Uterus (tissue), 2 donors: ENCODE measurements around the gene VIT.

ENCODE experiments used
- CTCF ChIP-seq, 4 experiments: fragments of 200-600 bp in 2 of 4; fragments of 450-650 bp in 2 of 4; sonication (generic) in 2 of 4; IDR thresholded peaks; one replicate each; pipeline ENCODE4 v1.5.1; 2016 to 2019; ENCODE audit warnings: antibody characterized with exemption in 4 of 4, mild to moderate bottlenecking in 2 of 4, moderate library complexity in 1 of 4
- POLR2A ChIP-seq, 2 donors: fragments of 450-650 bp; IDR thresholded peaks; one replicate each; pipeline ENCODE4 v1.6.1; 2016; ENCODE audit warnings: antibody characterized with exemption in 2 of 2, mild to moderate bottlenecking in 1 of 2, moderate library complexity in 1 of 2

DNA sequence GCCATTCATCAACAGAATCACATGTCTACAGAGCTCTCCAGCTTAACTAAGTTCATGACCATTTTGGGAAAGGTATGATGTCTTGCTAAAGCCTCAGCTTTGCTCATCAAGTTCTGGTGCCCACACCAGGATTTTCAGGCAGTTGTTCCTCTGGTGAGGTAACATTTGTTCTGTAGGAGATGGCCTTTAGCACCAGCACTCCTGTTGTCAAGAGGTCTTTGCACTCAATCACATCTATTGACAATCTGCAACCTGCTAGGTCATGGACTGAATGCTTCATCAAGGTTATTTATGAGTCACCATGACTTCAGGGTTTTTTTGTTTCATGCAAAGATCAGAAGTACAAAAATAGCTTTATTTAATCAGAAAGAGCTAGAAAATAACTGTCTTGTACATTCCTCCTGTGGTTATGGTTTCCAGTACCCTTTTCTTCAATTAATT, 36.6 kb upstream of the VIT start:
- no peak for TF ChIP-seq POLR2A (IDR thresholded peaks at IDR 0.05)
- no peak for TF ChIP-seq CTCF (IDR thresholded peaks at IDR 0.05)
